SK-N-SH (cell line): Measurements from ENCODE around the gene WDR46. TPM values are rescaled to one million over a fixed set of nuclear protein-coding genes. Genes with fewer than 3 reads are reported as not detected.
A peak's percentile ranks its signal among the peaks of the same experiment; 100 is the strongest.

ENCODE experiments used
- CTCF ChIA-PET: fragments of 300-600, 350-600 bp; formaldehyde crosslinking; extraction: SDS; loops from one replicate; lab custom pipeline; 2021; lab: Yijun Ruan, JAX
- POLR2A ChIA-PET: fragments of 350-600 bp; sonication (Branson Sonifier 250); formaldehyde crosslinking; extraction: SDS; loops from one replicate; lab custom pipeline; 2020; ENCODE audit warnings: antibody characterized with exemption, inconsistent platforms; lab: Yijun Ruan, JAX
- DNase-seq: peaks from one replicate; pipeline ENCODE4 v3.0.0; 2012
- H2AFZ ChIP-seq: fragments of 200-600 bp; sonication (generic); 2 replicates; pipeline ENCODE4 v1.8.1; 2016; ENCODE audit warnings: antibody characterized with exemption, mild to moderate bottlenecking, low read depth
- H3F3A ChIP-seq: fragments of 200-600 bp; sonication (generic); replicated peaks from 2 replicates; pipeline ENCODE3; 2016; ENCODE audit warnings: antibody characterized with exemption, mild to moderate bottlenecking; ENCODE audit not compliant: insufficient read depth
- H3K27ac ChIP-seq, 2 experiments: fragments of 200-500 bp in 1 of 2; fragments of 200-600 bp in 1 of 2; sonication (Bioruptor generic) in 1 of 2; sonication (generic), shearing (Covaris generic) in 1 of 2; 2 replicates each; pipeline versions ENCODE4 v1.5.1 to v1.6.1; 2014 to 2016; ENCODE audit warnings: low read depth in 2 of 2, inconsistent platforms in 1 of 2, low read length in 1 of 2, mild to moderate bottlenecking in 1 of 2, mixed read lengths in 1 of 2
- H3K27me3 ChIP-seq: fragments of 200-600 bp; sonication (generic), shearing (Covaris generic); 2 replicates; pipeline ENCODE4 v1.6.1; 2016; ENCODE audit warnings: mixed run types; ENCODE audit not compliant: insufficient read depth
- H3K36me3 ChIP-seq, 2 experiments: fragments of 200-500 bp in 1 of 2; fragments of 200-600 bp in 1 of 2; sonication (Bioruptor generic) in 1 of 2; sonication (generic) in 1 of 2; replicated peaks in 1 of 2; 2 replicates each; pipeline versions ENCODE3 to v1.5.1; 2014 to 2016; ENCODE audit warnings: low read length in 1 of 2, mild to moderate bottlenecking in 1 of 2; ENCODE audit not compliant: insufficient read depth in 2 of 2, control insufficient read depth in 1 of 2
- H3K4me1 ChIP-seq, 2 experiments: fragments of 200-500 bp in 1 of 2; fragments of 200-600 bp in 1 of 2; sonication (Bioruptor generic) in 1 of 2; sonication (generic), shearing (Covaris generic) in 1 of 2; 2 replicates each; pipeline versions ENCODE4 v1.5.1 to v1.6.1; 2014 to 2016; ENCODE audit warnings: low read depth in 1 of 2, low read length in 1 of 2, mixed run types in 1 of 2; ENCODE audit not compliant: insufficient read depth in 2 of 2, control insufficient read depth in 1 of 2
- H3K4me2 ChIP-seq: fragments of 200-600 bp; sonication (generic), shearing (Covaris generic); 2 replicates; pipeline ENCODE4 v1.6.1; 2017; ENCODE audit warnings: mixed run types
- H3K4me3 ChIP-seq, 2 experiments: fragments of 200-500 bp in 1 of 2; fragments of 200-600 bp in 1 of 2; sonication (Bioruptor generic) in 1 of 2; sonication (generic), shearing (Covaris generic) in 1 of 2; 2 replicates each; pipeline versions ENCODE4 v1.5.1 to v1.8.1; 2014 to 2016; ENCODE audit warnings: low read depth in 2 of 2, inconsistent platforms in 1 of 2, low read length in 1 of 2, mild to moderate bottlenecking in 1 of 2, mixed read lengths in 1 of 2, moderate library complexity in 1 of 2
- H3K79me2 ChIP-seq: fragments of 200-600 bp; sonication (generic); 2 replicates; pipeline ENCODE4 v1.8.1; 2017; ENCODE audit warnings: mild to moderate bottlenecking; ENCODE audit not compliant: insufficient read depth
- H3K9ac ChIP-seq: fragments of 200-600 bp; sonication (generic); 2 replicates; pipeline ENCODE4 v1.6.1; 2017; ENCODE audit warnings: mixed run types
- H3K9me2 ChIP-seq: fragments of 200-600 bp; sonication (generic); 2 replicates; pipeline ENCODE4 v1.6.1; 2017; ENCODE audit warnings: mixed run types
- H3K9me3 ChIP-seq: fragments of 200-600 bp; sonication (generic); 2 replicates; pipeline ENCODE4 v1.6.1; 2017; ENCODE audit warnings: mixed run types, mild to moderate bottlenecking, moderate library complexity
- H4K20me1 ChIP-seq: fragments of 200-600 bp; sonication (generic); 2 replicates; pipeline ENCODE4 v1.6.1; 2017; ENCODE audit warnings: mild to moderate bottlenecking, mixed run types; ENCODE audit not compliant: insufficient read depth
- CTCF ChIP-seq: fragments of 200-600 bp; sonication (generic); IDR thresholded peaks from 2 replicates; pipeline ENCODE4 v1.6.1; 2017; ENCODE audit warnings: antibody characterized with exemption, mild to moderate bottlenecking, moderate library complexity
- IRF3 ChIP-seq: fragments of 150-350 bp; IDR thresholded peaks from 2 replicates; pipeline ENCODE4 v1.6.1; 2016; ENCODE audit warnings: mild to moderate bottlenecking, low read depth, low read length
- MEF2A ChIP-seq: IDR thresholded peaks from 2 replicates; pipeline ENCODE4 v1.4.0; 2012; ENCODE audit warnings: low read depth, borderline replicate concordance
- MXI1 ChIP-seq: IDR thresholded peaks from 2 replicates; pipeline ENCODE4 v1.6.1; 2012; ENCODE audit warnings: mild to moderate bottlenecking, low read depth, low read length, improper control_type of control experiment
- NRF1 ChIP-seq: IDR thresholded peaks from 2 replicates; pipeline ENCODE4 v1.6.1; 2012; ENCODE audit warnings: low read depth, mild to moderate bottlenecking, low read length
- REST ChIP-seq: IDR thresholded peaks from 2 replicates; pipeline ENCODE4 v1.6.1; 2012; ENCODE audit warnings: mild to moderate bottlenecking, low read depth, low read length, moderate library complexity
- RXRA ChIP-seq: IDR thresholded peaks from 2 replicates; pipeline ENCODE4 v1.4.0; 2012; ENCODE audit warnings: low read depth, mild to moderate bottlenecking, borderline replicate concordance
- SMC3 ChIP-seq: IDR thresholded peaks from 2 replicates; pipeline ENCODE4 v1.6.1; 2012; ENCODE audit warnings: low read depth, low read length, improper control_type of control experiment
- TAF1 ChIP-seq: IDR thresholded peaks from 2 replicates; pipeline ENCODE4 v1.6.1; 2012; ENCODE audit warnings: low read depth, mild to moderate bottlenecking, low read length, moderate library complexity, borderline replicate concordance
- TCF12 ChIP-seq: IDR thresholded peaks from 2 replicates; pipeline ENCODE4 v1.4.0; 2012
- TEAD4 ChIP-seq: IDR thresholded peaks from 2 replicates; pipeline ENCODE4 v1.4.0; 2012; ENCODE audit warnings: mild to moderate bottlenecking, borderline replicate concordance; ENCODE audit not compliant: insufficient read depth
- ZBTB33 ChIP-seq: IDR thresholded peaks from 2 replicates; pipeline ENCODE4 v1.4.0; 2012; ENCODE audit warnings: low read depth, borderline replicate concordance
- WGBS: methylation state at CpG from one replicate; pipeline ENCODE4 v1.1.6; 2017; ENCODE audit warnings: low lambda C conversion rate; 5-methylcytosine and 5-hydroxymethylcytosine counted together
- polyA plus RNA-seq, 3 experiments: library from polyadenylated mRNA; depleted of rRNA; stranded (reverse); fragments of >200 nt; gene quantifications; 2 replicates each; pipeline ENCODE4 v1.2.3, GENCODE V29; 2012
- TF ChIP-seq, protein P1 (sequence below): IDR thresholded peaks from 2 replicates; pipeline ENCODE4 v1.4.0; 2012; ENCODE audit warnings: low read depth, borderline replicate concordance

WDR46 gene
- polyA plus RNA-seq, 1 of the 3 experiments (the other 2 are of a cell fraction), result 153 TPM

- TF ChIP-seq IRF3, result no peak
- peak; percentile 79 for TF ChIP-seq SMC3
- TF ChIP-seq TCF12, result no peak
- TF ChIP-seq REST, result no peak
- no peak for TF ChIP-seq RXRA
- TF ChIP-seq NRF1, result peak; percentile 41; the same call in 1 of the 2 replicates
- TF ChIP-seq, protein P1, sequence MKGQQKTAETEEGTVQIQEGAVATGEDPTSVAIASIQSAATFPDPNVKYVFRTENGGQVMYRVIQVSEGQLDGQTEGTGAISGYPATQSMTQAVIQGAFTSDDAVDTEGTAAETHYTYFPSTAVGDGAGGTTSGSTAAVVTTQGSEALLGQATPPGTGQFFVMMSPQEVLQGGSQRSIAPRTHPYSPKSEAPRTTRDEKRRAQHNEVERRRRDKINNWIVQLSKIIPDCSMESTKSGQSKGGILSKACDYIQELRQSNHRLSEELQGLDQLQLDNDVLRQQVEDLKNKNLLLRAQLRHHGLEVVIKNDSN, result peak; percentile 15; the same call in 1 of the 2 replicates
- TF ChIP-seq TEAD4, result no peak
- no peak for TF ChIP-seq ZBTB33
- TF ChIP-seq MEF2A, result no peak
- TF ChIP-seq MXI1, result peak; percentile 14; the same call in 1 of the 2 replicates
- peak; percentile 2; the same call in 1 of the 2 replicates for TF ChIP-seq TAF1
Observed at GRCh38 chr6:33247977-33248642, 40.9 kb downstream of the WDR46 start (continued).

GRCh38 chr6:33243476-33243875, 45.6 kb downstream of the WDR46 start:
- no peak overlapping the region for H3K27ac ChIP-seq
- CTCF ChIA-PET, result no interaction called here
- H3K27me3 ChIP-seq, result peaks cover 22% of the 10 kb centered on the region; the same call in 1 of the 2 replicates
- no peaks in the 10 kb centered on the region for H3K36me3 ChIP-seq
- no peak overlapping the region for H3K9ac ChIP-seq
- no peak overlapping the region for H3K4me3 ChIP-seq
- no peak for TF ChIP-seq REST
- TF ChIP-seq CTCF, result no peak
- no peak for TF ChIP-seq NRF1
- POLR2A ChIA-PET, result no interaction called here
- no peak for DNase-seq
- H3K9me2 ChIP-seq, result no peaks in the 10 kb centered on the region
- H3K79me2 ChIP-seq, result no peaks in the 10 kb centered on the region
- no peaks in the 10 kb centered on the region for H4K20me1 ChIP-seq
- H3K4me2 ChIP-seq, result no peak overlapping the region
- H3F3A ChIP-seq, result peaks cover 2% of the 10 kb centered on the region
- WGBS, result 0% methylated on average over 1 of the region's 1 CpG
- peaks cover 5% of the 10 kb centered on the region in 2 experiments; a peak in 2 of 4 replicates for H3K4me1 ChIP-seq
- no peaks in the 10 kb centered on the region for H3K9me3 ChIP-seq
- no peak overlapping the region for H2AFZ ChIP-seq
